GM10266 (cell line): Measurements from ENCODE around the gene GRAMD4.

ENCODE experiments used
- DNase-seq: peaks from one replicate; pipeline ENCODE4 v3.0.0; 2012; ENCODE audit errors: extremely low spot score
- CTCF ChIP-seq: IDR thresholded peaks from 2 replicates; pipeline ENCODE4 v1.5.1; 2012; ENCODE audit warnings: mild to moderate bottlenecking, low read depth; ENCODE audit not compliant: control insufficient read depth, insufficient read depth; ENCODE audit errors: missing control alignments

GRAMD4 gene

GRCh38 chr22:46611189-46611588 lies 9.0 kb upstream of the GRAMD4 start:
- no peak for TF ChIP-seq CTCF
- no peak for DNase-seq

DNA sequence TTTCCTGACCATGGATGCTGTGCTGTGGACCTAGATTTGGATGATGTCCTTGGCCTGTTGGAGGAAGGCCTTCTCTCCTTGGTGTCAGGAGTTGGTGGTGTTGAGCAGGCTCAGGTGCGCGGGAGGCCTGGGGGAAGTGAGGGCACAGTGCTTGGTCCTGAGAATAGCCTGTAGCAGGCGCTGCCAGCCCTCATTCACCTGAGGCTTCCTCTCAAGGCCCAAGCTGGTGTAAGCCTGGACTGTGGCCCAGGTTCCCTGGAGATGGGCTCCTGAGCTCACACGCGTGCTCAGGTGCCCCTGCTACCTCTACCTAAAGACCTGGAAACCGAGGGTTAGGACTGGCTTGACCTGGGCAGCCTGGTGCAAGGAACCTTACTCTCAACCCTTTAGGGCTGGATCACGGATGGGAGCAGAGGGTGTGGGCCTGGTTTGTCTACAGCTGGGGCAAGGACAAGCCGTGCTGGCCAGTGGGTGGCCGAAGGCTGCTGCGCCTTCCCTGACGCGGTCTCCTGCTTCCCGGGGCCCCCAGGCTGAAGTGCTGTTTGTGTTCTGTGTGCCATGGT lies 7.8 kb upstream of the GRAMD4 start:
- no peak for TF ChIP-seq CTCF
- no peak for DNase-seq

GRCh38 chr22:46612904-46613605 lies 7.1 kb upstream of the GRAMD4 start:
- DNase-seq: no peak
- TF ChIP-seq CTCF: no peak

GRCh38 chr22:46613606-46614021 lies 6.6 kb upstream of the GRAMD4 start:
- no peak for DNase-seq

DNA sequence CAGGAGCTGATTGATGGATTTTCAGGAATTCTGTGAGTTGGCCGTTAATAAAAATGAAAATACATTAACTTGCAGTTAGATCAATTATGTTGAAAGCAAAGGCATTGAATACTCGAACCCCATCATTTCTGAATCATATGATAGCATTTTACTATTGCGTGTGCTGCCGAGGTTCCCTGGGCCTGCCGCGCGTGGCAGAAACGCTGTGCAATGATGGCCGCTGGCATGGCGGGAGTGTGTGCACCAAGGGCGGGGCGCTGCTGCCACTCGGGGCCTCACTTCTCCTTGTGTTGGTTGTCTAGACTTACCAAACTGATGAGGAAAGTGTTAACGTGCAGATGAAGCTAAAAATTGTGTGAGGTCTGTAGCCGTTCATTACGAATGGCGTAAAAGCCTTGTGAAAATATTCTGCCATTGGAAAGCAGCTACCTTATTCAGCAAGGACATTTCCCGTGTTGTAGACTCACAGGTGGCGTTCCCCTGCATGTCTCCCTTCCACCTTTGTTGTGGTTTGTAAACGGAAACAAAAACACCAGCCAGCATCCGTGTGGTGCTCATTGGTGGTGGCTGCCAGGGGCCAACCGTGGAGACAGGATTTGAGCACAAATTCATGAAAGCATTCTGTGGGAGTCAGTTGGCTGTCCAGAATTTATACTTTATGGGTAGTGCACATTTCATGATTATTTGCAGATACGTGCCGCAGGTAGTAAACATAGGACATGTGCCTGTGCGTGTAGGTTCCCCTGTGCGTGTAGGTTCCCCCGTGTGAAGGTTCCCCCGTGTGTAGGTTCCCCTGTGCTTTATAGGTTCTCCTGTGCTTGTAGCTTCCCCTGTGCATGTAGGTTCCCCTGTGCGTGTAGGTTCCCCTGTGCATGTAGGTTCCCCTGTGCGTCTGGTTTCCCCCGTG lies 5.9 kb upstream of the GRAMD4 start:
- DNase-seq: no peak
- no peak for TF ChIP-seq CTCF

More at GRCh38 chr22:46613606-46614021, 6.6 kb upstream of the GRAMD4 start:
- no peak for TF ChIP-seq CTCF

- no peak for DNase-seq
- no peak for TF ChIP-seq CTCF
These were observed 2.8 kb upstream of the GRAMD4 start for GRCh38 chr22:46617207-46617985.
